Measurements from ENCODE around the gene TSPAN15.

The TSPAN15 gene

GRCh38 chr10:69466158-69466490, 14.9 kb downstream of the TSPAN15 start:
- DNase-seq, result no peak

DNA sequence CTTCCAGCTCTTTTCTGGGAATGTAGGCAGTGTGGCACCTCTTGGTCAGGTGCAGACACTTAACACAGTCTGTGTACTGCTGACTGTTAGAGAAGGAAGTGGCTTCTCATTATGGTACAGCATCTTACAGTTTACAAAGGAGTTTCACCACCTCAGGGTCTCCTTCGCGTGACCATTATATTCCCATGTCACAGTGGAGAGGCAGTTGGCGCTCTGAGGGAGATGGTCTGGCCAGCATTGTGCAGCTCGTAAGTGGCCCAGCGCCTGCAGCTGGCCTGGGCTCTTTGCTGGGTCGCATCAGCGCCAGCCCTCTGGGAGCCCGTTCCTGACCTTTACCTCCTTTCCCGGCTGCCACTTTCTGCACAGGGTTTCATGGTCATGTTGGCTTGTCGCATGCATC, 15.4 kb downstream of the TSPAN15 start:
- no peak for DNase-seq

GRCh38 chr10:69467928-69468750, 16.9 kb downstream of the TSPAN15 start:
- no peak for DNase-seq

DNA sequence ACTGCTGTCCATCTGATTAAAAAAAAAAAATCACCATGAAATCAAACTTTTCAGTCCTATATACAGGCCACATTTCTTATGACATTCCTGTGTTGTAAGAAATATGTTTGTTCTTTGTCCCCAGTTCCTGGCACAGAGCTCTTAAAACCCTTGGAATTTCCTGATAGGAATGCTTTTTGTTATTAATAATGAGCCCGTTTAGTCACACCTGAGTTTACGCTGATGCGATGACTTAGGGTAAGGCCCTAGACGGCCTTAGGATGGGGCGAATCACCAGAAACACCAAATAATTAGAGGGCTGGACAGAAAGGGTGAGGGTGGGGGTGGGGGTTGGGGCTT, 17.5 kb downstream of the TSPAN15 start:
- no peak for DNase-seq

DNA sequence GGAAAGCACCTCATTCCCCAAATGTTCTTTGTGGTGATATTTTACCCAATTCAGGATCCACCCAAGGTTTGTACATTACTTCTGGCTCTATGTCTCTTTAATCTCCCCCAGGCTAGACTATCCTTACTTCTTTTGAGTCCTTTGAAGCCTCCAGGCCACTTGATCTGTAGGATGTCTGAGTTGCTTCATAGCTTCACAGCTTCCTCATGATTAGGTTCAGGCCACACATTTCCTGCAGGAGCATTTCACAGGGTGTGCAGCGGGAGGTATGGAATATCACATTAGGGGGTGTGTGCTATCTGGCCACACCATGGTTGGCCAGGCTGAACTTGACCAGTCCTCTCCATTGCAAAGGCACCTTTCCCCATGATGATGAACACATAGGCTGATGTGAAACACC, 18.7 kb downstream of the TSPAN15 start:
- DNase-seq, result peak; percentile 34 to 63 (median 60)

- no peak for DNase-seq
Measured at GRCh38 chr10:69470463-69471384, 19.5 kb downstream of the TSPAN15 start.

DNA sequence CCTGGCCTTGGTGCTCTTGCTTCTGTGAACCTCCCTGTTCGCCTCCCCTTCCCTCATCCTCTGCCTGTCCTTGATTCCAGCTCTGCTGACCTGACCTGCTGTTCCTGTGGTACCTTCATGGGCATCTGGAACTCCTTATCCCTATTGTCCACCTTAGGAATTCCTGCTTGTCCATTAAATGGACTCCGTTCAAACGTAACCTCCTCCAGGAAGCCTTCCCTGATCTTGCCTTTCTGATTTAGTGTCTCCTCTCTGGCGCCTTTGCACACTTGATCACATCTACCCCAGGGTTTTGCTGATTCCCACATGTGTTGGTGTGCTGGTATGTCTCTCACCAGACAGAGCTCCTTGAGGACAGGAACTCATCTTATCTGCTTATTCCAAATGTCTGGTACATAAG, 20.9 kb downstream of the TSPAN15 start:
- DNase-seq, result no peak

DNA sequence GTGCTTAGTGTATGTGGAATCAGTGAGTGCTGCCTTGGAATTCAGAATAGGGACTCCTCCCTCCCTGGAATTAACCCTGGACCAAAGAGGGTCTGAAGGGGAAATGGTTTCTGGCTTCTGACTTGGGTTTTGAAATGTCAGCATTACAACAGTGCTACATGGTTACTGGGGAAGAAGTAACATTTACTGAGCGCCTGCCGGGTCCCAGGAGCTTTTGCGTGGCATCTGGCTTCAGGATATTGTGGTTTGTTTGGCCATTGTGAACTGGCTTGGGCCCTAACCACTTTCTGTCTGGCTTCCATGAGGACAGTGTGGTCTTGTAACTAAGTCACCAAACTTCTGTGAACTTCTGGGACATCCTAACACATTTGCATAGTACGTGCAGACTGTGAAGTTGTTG, 21.3 kb downstream of the TSPAN15 start:
- peak; percentile 54 to 75 (median 60) for DNase-seq

GRCh38 chr10:69473304-69473990, 22.2 kb downstream of the TSPAN15 start:
- DNase-seq, result no peak

DNA sequence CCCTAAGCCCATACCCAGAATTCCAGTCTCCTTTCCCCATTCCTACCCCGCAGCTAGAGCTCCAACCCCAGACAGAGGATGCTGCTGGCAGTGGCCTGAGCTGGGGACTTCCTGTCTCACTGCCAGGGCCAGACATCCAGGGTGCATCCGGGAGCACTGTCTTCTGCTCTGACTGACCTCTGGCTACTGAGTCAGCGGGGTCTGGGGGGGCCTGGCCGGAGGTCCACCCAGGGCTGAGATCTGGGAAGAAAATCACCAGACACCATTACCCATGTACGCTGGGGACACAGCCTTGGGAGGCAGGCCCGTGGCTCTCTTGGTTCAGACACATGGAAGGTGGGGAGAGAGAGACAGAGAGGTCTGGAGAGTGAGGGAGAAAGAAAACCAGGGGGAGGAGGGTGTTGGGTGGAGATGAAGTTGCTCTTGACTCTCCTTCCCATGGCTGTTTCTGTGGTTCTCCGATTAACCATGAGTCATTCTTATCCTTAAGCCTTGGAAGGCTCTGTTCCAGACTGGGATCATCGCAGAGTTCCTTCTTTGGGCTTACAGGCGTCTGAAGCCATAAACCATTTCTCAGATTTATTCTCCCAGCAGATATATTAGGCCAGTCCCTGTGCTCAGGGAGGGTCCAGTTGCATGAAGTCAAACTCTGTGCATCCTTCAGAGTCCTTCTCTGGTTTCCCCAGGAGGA, 23.6 kb downstream of the TSPAN15 start:
- no peak for DNase-seq

- DNase-seq, result no peak
Measured at GRCh38 chr10:69475433-69475830, 24.2 kb downstream of the TSPAN15 start.

DNA sequence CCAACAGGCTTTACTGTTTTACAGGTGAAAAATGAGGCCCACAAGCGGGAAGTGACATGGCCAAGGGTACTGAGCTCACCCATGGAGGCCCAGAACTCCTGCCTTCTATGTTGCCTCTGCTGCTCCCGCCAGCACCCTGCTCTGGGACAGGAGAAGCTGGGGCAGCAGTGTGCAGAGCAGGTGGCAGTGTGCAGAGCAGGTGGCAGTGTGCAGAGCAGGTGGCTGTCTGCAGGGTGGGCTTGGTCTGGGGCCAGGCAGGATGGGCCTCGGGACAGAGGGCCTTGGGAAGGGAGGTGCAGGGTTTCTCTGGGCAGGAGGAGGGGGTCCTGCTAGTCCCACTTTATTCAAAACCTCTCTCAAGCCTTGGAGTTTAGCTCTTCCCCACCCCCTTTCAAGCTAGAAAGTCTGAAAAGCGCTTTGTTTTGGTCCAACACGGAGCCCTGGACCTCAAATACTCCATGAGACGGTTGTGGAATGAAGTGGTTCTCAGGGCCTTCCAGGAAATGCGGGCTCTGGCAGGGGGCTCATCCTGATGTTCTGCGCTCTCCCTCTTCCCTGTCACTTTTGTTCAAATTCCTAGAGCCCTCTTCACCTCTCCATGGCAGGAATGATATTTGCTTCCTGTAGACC, 26.8 kb downstream of the TSPAN15 start:
- DNase-seq, result no peak

- peak; percentile 50 to 71 (median 65) for DNase-seq
Measured at GRCh38 chr10:69479240-69480067, 28.2 kb downstream of the TSPAN15 start.

DNA sequence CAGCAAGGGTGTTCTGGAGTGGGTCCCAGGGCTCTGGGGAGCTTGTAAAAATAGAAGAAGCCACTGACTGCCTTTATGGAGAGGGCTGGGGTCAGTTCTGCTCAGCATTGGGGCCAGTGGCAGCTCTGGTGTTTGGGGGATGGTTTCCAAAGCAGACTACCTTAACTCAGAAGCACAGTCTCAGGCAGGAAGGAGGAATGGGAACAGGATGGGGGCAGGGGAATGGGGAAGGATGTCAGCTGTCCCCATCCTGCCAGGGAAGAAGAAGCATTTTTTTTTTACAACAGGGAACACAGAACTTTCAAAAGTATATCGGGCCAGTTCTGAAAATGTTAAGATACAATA, 28.8 kb downstream of the TSPAN15 start:
- DNase-seq, result peak; percentile 37 to 72 (median 64)

GRCh38 chr10:69481305-69481704, 30.0 kb downstream of the TSPAN15 start:
- DNase-seq, result peak; percentile 80 to 95 (median 88)

- DNase-seq, result peak in 1 of 4 experiments; percentile 38
Measured at GRCh38 chr10:69481811-69482524, 30.7 kb downstream of the TSPAN15 start.

DNA sequence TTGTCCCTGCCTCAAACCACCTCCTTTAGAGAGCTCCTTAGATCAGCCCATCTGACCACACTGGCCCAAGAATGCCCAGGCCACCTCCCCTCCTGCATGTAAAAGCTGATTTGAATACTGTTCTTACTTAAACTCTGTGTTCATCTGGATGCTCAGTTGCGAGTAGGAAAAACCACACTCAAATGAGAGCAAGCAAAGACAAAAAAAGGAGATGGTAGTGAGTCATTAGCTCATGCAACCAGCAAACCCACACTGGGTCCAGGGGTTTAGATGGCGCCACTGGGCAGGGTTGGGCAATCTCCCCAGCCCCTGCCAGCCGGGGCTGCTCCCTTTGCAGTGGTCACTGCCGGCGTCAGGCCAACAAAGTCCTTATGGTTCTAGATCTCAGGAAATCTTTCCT, 32.7 kb downstream of the TSPAN15 start:
- DNase-seq, result peak; percentile 65 to 84 (median 78)

DNA sequence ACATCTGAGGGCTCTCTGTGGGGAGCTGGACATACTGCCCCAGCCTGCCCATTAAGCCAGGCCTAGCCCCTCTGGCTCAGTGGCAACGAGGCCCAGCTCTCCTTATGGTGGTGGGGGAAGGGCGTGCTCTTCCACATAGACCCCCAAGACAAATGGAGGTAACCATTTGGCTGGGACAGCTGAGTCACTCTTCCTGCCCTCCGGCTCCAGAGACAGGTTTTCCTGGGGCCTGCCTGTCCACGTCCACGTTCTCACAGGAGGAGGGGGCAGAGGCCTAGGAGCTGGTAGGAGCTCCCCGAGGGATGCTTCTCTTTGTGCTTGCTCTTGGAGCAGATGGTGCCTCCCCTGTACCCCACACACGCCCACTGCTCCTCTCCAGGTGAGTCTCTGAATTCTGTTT, 33.5 kb downstream of the TSPAN15 start:
- DNase-seq, result no peak

DNA sequence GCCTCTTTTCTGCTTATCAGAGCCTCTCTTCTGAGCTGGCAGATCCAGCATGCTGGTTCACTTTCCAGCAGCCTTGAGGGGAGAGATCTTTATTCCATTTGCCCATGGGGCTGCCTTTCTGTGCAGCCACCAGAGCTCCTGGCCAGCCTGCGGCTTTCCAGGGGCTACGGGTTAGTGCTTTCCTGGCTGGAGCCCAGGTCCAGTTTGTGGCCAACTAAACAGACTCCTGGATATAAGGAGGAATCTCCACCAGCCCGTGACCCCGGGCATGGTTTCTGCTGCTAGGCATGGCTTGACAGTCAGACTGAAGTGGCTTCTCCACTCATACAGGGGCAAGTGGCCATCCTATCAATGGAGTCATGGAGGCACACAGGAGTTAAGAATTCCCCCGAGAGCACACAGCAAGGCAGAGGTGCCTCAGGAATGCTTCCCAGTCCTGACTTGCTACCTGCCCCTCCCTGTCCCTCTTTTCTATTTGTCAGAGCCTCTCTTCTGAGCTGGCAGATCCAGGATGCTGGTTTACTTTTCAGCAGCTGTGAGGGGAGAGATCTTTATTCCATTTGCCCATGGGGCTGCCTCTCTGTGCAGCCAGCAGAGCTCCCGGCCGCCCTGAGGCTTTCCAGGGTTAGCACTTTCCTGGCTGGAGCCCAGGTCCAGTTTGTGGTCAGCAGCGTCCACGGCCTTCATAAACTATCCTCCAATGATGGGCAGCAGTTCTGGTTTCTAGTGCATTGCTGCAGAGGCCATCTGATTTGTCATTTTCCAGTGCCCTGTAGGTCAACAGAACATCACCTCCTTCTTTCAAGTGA, 35.9 kb downstream of the TSPAN15 start:
- no peak for DNase-seq

All from suppressor macrophage (primary cell).